Endodermal cell (in vitro differentiated cells): ENCODE data around the gene ARHGEF12. TPM values are rescaled to one million over a fixed set of nuclear protein-coding genes. Genes with fewer than 3 reads are reported as not detected.

Experiments
- DNase-seq: peaks from one replicate; pipeline ENCODE4 v3.0.0-alpha.2; 2017
- H3K27ac ChIP-seq: 2 replicates; pipeline ENCODE4 v1.5.1; 2013; ENCODE audit warnings: mild to moderate bottlenecking, low read depth, low read length, moderate library complexity
- H3K27me3 ChIP-seq: 2 replicates; pipeline ENCODE4 v1.6.1; 2013; ENCODE audit warnings: mild to moderate bottlenecking, low read length, moderate library complexity; ENCODE audit not compliant: insufficient read depth, control insufficient read depth, poor library complexity, severe bottlenecking
- H3K36me3 ChIP-seq: 2 replicates; pipeline ENCODE4 v1.7.0; 2013; ENCODE audit warnings: mild to moderate bottlenecking, low read length, moderate library complexity; ENCODE audit not compliant: control insufficient read depth, insufficient read depth
- H3K4me1 ChIP-seq: one replicate; pipeline ENCODE4 v1.7.0; 2013; ENCODE audit warnings: low read length; ENCODE audit not compliant: control insufficient read depth, insufficient read depth
- H3K4me3 ChIP-seq: 2 replicates; pipeline ENCODE4 v1.5.1; 2013; ENCODE audit warnings: mild to moderate bottlenecking, low read length, moderate library complexity
- H3K9ac ChIP-seq: 2 replicates; pipeline ENCODE4 v1.6.1; 2013; ENCODE audit warnings: mild to moderate bottlenecking, low read length, moderate library complexity; ENCODE audit not compliant: poor library complexity, severe bottlenecking; ENCODE audit errors: extremely low read depth
- H3K9me3 ChIP-seq: 2 replicates; pipeline ENCODE4 v1.6.1; 2013; ENCODE audit warnings: mild to moderate bottlenecking, low read length, moderate library complexity; ENCODE audit not compliant: control insufficient read depth
- H3K27ac Mint-ChIP-seq: 2 replicates; pipeline ENCODE4 v1.8.0; 2020; ENCODE audit warnings: mixed read lengths
- H3K27me3 Mint-ChIP-seq: 2 replicates; pipeline ENCODE4 v1.8.0; 2021; ENCODE audit warnings: mild to moderate bottlenecking, mixed read lengths; ENCODE audit not compliant: insufficient read depth
- H3K36me3 Mint-ChIP-seq: 2 replicates; pipeline ENCODE4 v1.8.0; 2020; ENCODE audit warnings: low read depth, mixed read lengths
- H3K4me1 Mint-ChIP-seq: 2 replicates; pipeline ENCODE4 v1.8.0; 2020; ENCODE audit warnings: mixed read lengths
- H3K4me3 Mint-ChIP-seq: 2 replicates; pipeline ENCODE4 v1.8.0; 2020; ENCODE audit warnings: mild to moderate bottlenecking, moderate library complexity, mixed read lengths
- H3K9me3 Mint-ChIP-seq: 2 replicates; pipeline ENCODE4 v1.8.0; 2020; ENCODE audit warnings: mild to moderate bottlenecking, mixed read lengths
- WGBS, 2 experiments: methylation state at CpG; one replicate each; pipeline versions ENCODE4 v1.1.5 to v1.1.7; 2013; ENCODE audit warnings: missing lambda C conversion rate in 2 of 2, mixed read lengths in 1 of 2; ENCODE audit not compliant: insufficient coverage in 1 of 2, insufficient read length in 1 of 2; 5-methylcytosine and 5-hydroxymethylcytosine counted together
- total RNA-seq, 2 donors: library from RNA; stranded (reverse); fragmentation: NEBNext Ultra II Directional in 1 of 2; extraction: Animal tissue kit (Norgen Biotek cat#: 25700) in 1 of 2; gene quantifications; 2 replicates in 1 of 2; 3 replicates in 1 of 2; pipeline ENCODE4 v1.2.1, GENCODE V29; 2021
- TF ChIP-seq, protein P1 (sequence below): fragments of 200-600 bp; sonication (generic); conservative IDR thresholded peaks from 2 replicates; pipeline ENCODE4 v1.5.0; 2021; ENCODE audit warnings: antibody characterized with exemption, mild to moderate bottlenecking

The ARHGEF12 gene
- total RNA-seq, 2 donors from 2014 or later: 35.3 to 38.7 TPM

- no peak for DNase-seq
- no peak overlapping the region for H3K4me3 Mint-ChIP-seq
- no peaks in the 10 kb centered on the region for H3K36me3 ChIP-seq
- no peak overlapping the region for H3K4me3 ChIP-seq
- no peaks in the 10 kb centered on the region for H3K4me1 ChIP-seq
- H3K9ac ChIP-seq: no peak overlapping the region
- no peaks in the 10 kb centered on the region for H3K27me3 Mint-ChIP-seq
- no peak overlapping the region for H3K27ac ChIP-seq
- H3K27ac Mint-ChIP-seq: no peak overlapping the region
- WGBS, 2 experiments: 97 to 100% methylated on average over 1 to 2 of the region's 2 CpGs
- H3K27me3 ChIP-seq: no peaks in the 10 kb centered on the region
- peaks cover 38% of the 10 kb centered on the region for H3K9me3 Mint-ChIP-seq
- peaks cover 14% of the 10 kb centered on the region for H3K36me3 Mint-ChIP-seq
- peaks cover 29% of the 10 kb centered on the region for H3K9me3 ChIP-seq
- peaks cover 3% of the 10 kb centered on the region for H3K4me1 Mint-ChIP-seq
- TF ChIP-seq, protein P1, sequence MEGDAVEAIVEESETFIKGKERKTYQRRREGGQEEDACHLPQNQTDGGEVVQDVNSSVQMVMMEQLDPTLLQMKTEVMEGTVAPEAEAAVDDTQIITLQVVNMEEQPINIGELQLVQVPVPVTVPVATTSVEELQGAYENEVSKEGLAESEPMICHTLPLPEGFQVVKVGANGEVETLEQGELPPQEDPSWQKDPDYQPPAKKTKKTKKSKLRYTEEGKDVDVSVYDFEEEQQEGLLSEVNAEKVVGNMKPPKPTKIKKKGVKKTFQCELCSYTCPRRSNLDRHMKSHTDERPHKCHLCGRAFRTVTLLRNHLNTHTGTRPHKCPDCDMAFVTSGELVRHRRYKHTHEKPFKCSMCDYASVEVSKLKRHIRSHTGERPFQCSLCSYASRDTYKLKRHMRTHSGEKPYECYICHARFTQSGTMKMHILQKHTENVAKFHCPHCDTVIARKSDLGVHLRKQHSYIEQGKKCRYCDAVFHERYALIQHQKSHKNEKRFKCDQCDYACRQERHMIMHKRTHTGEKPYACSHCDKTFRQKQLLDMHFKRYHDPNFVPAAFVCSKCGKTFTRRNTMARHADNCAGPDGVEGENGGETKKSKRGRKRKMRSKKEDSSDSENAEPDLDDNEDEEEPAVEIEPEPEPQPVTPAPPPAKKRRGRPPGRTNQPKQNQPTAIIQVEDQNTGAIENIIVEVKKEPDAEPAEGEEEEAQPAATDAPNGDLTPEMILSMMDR: no peak
These were observed 56.6 kb downstream of the ARHGEF12 start for GRCh38 chr11:120392793-120393192.

DNA sequence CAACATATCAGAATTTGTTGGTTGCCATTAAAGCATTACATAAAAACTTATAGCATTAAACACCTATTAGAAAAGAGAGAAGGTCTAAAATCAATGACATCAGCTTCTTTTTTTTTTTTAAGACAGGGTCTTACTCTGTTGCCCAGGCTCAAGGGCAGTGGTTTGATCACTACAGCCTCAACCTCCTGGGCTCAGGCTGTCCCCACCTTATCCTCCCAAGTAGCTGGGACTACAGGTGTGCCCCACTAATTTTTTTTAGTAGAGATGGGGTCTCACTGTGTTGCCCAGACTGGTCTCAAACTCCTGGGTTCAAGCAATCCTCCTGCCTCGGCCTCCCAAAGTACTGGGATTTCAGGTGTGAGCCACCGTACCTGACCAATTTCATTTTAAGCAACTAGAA is 57.9 kb downstream of the ARHGEF12 start:
- 83 to 92% methylated on average over 1 to 2 of the region's 2 CpGs for WGBS, 2 experiments
- DNase-seq: no peak
- Mint-ChIP-seq H3K27ac (no peak overlapping the region), H3K36me3 (peaks cover 14% of the 10 kb centered on the region), H3K4me3 (no peak overlapping the region), H3K27me3 (no peaks in the 10 kb centered on the region), H3K9me3 (peaks cover 36% of the 10 kb centered on the region), H3K4me1 (peaks cover 10% of the 10 kb centered on the region)
- no peaks in the 10 kb centered on the region for H3K36me3 ChIP-seq
- peaks cover 5% of the 10 kb centered on the region for H3K4me1 ChIP-seq
- peaks cover 25% of the 10 kb centered on the region for H3K9me3 ChIP-seq
- no peaks in the 10 kb centered on the region for H3K27me3 ChIP-seq
- no peak overlapping the region for H3K4me3 ChIP-seq
- no peak overlapping the region for H3K27ac ChIP-seq
- H3K9ac ChIP-seq: no peak overlapping the region
- TF ChIP-seq, protein P1: no peak

DNA sequence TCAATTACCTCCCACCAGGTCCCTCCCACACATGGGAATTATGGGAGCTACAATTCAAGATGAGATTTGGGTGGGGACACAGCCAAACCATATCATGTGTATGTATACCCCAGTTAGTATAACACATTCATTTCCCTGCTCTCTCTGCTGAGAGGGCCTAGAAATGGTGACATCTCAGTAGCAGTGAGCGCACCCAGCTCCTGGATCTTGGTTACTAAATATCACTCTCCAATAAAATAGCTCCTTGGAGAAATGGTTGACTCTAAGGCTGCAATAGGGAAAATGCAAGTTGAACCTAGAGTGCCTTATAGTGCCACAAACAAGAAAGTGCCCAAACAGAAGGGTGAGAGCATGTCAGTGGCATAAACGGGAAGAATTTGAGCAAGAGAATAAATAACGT is 59.6 kb downstream of the ARHGEF12 start:
- Mint-ChIP-seq H3K27me3 (no peaks in the 10 kb centered on the region), H3K27ac (no peak overlapping the region), H3K36me3 (peaks cover 10% of the 10 kb centered on the region), H3K4me3 (no peak overlapping the region), H3K9me3 (peaks cover 28% of the 10 kb centered on the region), H3K4me1 (peaks cover 17% of the 10 kb centered on the region)
- H3K27ac ChIP-seq: no peak overlapping the region
- peaks cover 22% of the 10 kb centered on the region for H3K9me3 ChIP-seq
- no peak overlapping the region for H3K4me3 ChIP-seq
- WGBS, 2 experiments: 100% methylated on average over 3 of the region's 3 CpGs; no CpG with 5 or more reads in 1 of the 2 experiments
- H3K4me1 ChIP-seq: peaks cover 5% of the 10 kb centered on the region
- TF ChIP-seq, protein P1: no peak
- no peaks in the 10 kb centered on the region for H3K27me3 ChIP-seq
- H3K9ac ChIP-seq: no peak overlapping the region
- DNase-seq: no peak
- H3K36me3 ChIP-seq: no peaks in the 10 kb centered on the region
